HG03139 (cell line): Measurements from ENCODE around the gene CENPL.
"Not testable (repeated sequence)": the region's sequence is repeated elsewhere in the genome, so short reads cannot be mapped to it uniquely, and the experiment has no call there.

ENCODE experiments used
- ATAC-seq: cut with Tn5 transposase; IDR thresholded peaks from one replicate; pipeline ENCODE4 v1.9.1; 2021; ENCODE audit not compliant: unreplicated experiment

Gene CENPL, protein sequence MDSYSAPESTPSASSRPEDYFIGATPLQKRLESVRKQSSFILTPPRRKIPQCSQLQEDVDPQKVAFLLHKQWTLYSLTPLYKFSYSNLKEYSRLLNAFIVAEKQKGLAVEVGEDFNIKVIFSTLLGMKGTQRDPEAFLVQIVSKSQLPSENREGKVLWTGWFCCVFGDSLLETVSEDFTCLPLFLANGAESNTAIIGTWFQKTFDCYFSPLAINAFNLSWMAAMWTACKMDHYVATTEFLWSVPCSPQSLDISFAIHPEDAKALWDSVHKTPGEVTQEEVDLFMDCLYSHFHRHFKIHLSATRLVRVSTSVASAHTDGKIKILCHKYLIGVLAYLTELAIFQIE

DNA sequence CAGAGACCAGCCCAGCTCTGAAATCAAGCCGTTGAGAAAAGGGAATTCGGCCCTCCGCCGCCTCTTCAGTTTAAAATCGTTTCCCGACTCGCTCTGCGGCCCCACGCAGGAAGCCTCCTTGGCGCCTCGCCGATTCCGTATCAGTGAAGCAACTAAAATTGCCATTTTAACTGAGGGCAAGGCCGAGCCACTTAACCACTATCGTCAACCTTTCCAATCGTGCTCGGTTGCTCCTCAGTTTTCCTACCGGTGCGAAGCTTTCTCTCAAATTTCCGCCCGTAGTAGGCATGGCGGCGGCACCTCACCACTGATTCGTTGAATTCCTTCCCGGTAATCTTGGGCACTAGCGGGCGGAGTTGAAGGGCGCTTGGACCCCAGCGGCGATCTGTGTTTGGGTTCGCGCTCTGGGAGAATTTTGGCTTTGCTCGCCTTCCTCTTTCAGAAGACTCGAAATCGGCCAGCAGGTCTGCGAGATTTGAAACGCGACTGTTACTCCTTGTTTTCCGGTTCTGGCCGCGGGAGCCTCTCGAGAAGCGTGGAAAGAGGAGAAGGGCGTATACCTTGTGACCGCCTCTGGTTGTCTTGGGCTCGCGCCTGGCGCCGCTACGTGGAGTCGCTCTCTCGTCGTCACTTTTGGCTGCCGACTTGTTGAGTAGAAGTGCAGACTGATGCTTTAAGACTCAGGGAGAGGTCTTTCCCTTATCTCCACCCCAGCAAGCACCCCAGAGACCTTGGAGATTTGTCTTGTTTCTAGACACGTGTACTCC is at the start of gene CENPL, which contains the start of gene DARS2:
CENPL (minus strand) TSS at position 569 of the 767 bp plus-strand sequence. CDS start 13,584 bp downstream, outside the sequence.
DARS2 (plus strand) TSS at position 359 of the 767 bp plus-strand sequence. CDS start 557 bp downstream, outside the sequence.
- peak; percentile 80 for ATAC-seq

GRCh38 chr1:173871500-173871899 is 46.8 kb upstream of the CENPL start:
- ATAC-seq, result no peak

DNA sequence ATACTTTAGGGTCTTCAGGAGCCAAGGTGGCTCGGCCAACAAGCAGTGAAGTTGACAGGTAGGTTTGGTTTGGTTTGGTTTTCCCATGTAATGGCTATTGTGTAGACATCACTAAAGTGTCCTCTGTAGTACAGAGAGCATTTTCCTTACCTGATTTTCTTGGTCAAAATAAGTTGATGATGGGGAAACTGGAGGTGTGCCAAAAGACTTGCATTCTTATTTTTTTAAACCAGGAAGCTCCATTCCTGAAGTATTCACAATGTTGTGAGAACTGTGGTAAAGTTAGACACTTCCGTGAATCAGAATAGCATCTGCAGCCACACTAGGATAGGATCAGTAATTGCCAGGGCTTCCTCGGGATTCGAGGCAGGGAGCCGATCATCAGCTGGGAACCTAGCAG is 46.4 kb upstream of the CENPL start:
- ATAC-seq, result no peak

GRCh38 chr1:173870252-173871075 is 45.8 kb upstream of the CENPL start:
- no peak for ATAC-seq

GRCh38 chr1:173869021-173869359 is 44.3 kb upstream of the CENPL start:
- no peak for ATAC-seq

- peak; percentile 53 for ATAC-seq
Observed at GRCh38 chr1:173868266-173869020, 43.8 kb upstream of the CENPL start, which contains the start of gene ZBTB37. Gene ZBTB37 (plus strand): TSS chr1:173868380. CDS start chr1:173870226, 1,846 bp downstream.

DNA sequence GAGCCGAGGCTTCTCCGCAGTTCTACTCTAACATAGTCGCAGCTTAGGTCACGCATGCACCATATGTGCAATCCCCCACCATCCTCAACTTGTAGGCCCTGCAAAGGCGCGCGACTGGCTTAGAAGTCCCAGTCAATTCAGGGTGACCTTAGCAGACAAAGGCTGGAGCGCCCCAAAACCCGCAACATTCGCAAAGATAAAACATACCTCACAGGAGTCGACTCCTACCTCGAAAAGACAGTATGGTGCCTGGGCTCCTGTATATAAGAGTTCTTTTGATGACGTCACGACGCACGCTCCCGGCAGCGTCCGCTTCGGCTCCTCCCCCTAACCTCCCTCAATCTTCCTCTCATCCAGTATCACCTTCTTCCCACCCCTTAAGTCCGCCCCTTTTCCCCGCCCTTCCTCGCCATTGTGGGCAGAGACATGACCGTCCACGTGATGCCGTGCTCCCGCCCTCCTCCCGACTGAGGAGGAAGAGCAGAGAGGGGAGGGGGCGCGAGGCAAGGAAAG is 43.1 kb upstream of the CENPL start, which contains the start of gene GAS5:
GAS5 (minus strand) TSS at position 237 of the 513 bp plus-strand sequence.
- ATAC-seq, result peak; percentile 60

- ATAC-seq, result no peak
Observed at GRCh38 chr1:173867141-173867752, 42.6 kb upstream of the CENPL start.

- no peak for ATAC-seq
Observed at GRCh38 chr1:173866413-173867115, 41.9 kb upstream of the CENPL start.

DNA sequence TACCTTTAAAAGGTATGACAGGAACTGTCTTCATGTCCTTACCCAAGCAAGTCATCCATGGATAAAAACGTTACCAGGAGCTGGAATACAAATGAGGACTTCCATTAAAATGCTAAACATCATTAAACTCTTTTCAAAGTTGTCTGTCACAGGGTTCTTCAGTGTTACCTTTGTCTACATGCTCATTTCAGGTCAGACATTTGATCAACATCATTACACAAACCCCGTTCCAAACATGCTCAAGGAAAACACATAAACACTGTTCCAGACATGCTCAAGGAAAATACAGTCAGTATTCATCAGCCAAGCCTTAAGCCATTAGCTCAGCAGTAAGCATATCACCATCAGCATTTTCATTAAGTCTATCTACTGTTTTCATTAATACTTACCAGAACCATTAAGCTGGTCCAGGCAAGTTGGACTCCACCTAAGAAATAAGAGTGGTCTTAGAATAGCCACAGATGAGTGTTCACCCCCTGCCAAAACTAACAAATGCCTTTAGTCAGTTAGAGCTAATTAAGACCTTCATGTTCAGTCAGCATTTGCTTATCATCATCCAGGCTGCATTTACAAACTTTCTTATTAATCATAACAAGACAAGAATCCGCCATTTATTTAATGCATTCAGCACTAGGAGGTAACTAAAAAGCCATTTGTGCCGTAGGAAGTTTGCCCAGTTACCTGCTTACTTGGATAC is 40.9 kb upstream of the CENPL start:
- ATAC-seq, result no peak

GRCh38 chr1:173864179-173864867 is 39.6 kb upstream of the CENPL start:
- ATAC-seq, result no peak

DNA sequence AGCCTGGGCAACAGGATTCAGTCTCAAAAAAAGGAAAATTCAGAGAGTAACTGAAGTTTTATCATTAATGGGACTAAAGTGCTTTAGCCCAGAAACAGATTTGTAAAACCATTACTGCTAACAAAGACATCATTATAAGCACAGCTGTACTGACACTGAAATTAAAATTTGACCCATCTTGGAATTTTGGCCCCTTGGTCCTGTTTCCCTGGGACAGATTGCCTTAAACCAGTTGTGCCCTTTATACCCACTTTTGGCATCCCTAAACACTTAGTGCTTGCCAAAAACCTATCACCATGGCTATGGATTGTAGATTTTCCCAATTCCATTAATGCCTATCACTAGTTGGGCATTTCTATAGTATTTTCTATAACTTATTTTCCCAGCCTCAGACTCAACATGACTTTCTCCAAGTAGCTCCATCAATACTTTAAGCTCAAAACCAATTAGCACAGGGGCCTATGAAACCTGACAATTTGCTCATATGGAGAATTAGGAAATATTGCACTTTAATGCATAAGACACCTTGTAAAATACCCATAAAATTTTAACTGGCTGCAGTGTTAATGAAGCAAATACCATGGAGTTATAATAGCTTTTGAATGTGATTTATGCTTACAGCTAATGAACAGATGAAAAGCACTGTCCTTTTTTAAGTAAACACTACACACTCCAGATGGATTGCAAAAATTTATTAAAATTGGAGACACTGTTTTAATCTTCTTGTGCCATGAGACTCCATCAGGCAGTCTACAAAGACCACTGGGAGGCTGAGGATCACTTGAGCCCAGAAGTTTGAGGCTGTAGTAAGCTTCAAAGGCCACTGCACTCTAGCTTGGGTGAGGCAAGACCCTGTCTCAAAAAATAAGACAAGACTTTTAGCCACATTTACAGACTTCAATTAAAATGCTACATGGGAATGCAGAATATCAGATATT is 38.8 kb upstream of the CENPL start:
- ATAC-seq, result no peak

DNA sequence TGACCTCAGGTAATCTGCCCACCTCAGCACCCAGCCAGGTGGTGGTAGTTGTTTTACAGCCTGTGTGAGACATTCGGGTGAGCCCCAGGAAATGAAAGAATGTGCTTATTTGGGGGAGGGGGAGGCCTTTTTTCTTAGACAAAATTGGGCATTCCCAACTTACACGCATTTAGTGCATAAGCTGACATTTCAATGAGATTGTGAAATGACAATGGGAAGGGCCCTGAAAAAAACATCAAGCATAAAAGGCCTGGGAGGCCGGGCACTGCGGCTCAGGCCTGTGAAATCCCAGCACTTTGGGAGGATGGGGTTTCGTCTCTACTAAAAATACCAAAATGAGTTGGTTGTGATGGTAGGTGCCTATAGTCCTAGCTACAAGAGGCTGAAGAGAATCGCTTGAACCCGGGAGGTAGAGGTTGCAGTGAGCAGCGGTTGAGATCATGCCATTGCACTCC is 38.1 kb upstream of the CENPL start:
- no peak for ATAC-seq

DNA sequence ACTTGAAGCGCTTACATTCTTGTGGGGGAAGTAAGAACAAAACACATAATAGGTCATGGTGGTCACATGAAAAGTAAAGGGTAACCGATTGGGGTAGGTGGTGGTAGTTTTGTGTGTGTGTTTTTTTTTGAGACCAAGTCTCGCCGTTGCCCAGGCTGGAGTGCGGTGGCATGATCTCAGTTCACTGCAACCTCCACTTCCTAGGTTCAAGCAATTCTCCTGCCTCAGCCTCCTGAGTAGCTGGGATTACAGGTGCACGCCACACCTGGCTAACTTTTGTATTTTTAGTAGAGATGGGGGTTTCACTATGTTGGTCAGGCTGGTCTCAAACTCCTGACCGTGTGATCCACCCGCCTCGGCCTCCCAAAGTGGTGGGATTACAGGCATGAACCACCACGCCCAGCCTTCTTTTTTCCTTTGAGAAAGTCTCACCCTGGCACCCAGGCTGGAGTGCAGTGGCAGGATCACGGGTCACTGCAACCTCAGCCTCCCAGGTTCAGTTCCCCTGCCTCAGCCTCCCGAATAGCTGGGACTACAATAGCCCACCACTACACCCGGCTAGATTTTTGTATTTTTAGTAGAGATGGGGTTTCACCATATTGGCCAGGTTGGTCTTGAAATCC is 37.6 kb upstream of the CENPL start:
- ATAC-seq, result not testable (repeated sequence)

- ATAC-seq, result no peak
Observed at GRCh38 chr1:173861731-173862145, 37.1 kb upstream of the CENPL start.

DNA sequence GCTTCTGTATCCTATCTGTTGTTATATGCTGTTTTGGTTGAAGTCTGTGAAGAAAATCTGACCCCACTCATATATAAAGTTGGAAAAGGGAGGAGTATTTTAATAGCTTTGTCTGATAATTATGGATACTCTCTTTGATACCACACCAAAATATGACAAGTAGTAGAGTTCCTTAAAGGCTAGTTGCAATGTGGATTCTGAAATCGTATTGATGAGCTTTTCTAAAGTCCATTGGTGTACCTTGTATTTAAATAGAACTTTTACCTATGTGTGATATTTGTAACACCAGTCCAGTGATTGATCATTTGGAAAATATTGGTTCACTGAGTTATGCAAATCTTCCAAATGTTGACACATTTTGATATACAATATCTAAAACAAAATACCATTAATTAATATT is 35.4 kb upstream of the CENPL start:
- ATAC-seq, result no peak
